NCI-H510A treated with DMSO at 0.1 percent for 48 hours (cell line): ENCODE data around the gene UGGT1.

ENCODE experiments used
- DNase-seq: peaks from one replicate; lab custom pipeline; 2025; lab: John Stamatoyannopoulos, UW

Gene UGGT1

GRCh38 chr2:128219891-128220290 is 128.9 kb downstream of the UGGT1 start:
- DNase-seq: no peak

- DNase-seq: no peak
These were observed 136.9 kb downstream of the UGGT1 start for GRCh38 chr2:128227862-128228261.

GRCh38 chr2:128228894-128229293 is 137.9 kb downstream of the UGGT1 start:
- no peak for DNase-seq

- DNase-seq: peak; percentile 28
These were observed 142.2 kb downstream of the UGGT1 start for GRCh38 chr2:128232965-128233789.

GRCh38 chr2:128233790-128234395 is 142.9 kb downstream of the UGGT1 start:
- DNase-seq: peak; percentile 81

- DNase-seq: no peak
These were observed 143.6 kb downstream of the UGGT1 start for GRCh38 chr2:128234613-128235012.

- no peak for DNase-seq
These were observed 144.6 kb downstream of the UGGT1 start for GRCh38 chr2:128235581-128235980.

- DNase-seq: no peak
These were observed 145.6 kb downstream of the UGGT1 start for GRCh38 chr2:128236491-128237035.

GRCh38 chr2:128237081-128237534 is 146.1 kb downstream of the UGGT1 start:
- DNase-seq: no peak

GRCh38 chr2:128237911-128238697 is 147.1 kb downstream of the UGGT1 start:
- no peak for DNase-seq

GRCh38 chr2:128241896-128242295 is 150.9 kb downstream of the UGGT1 start:
- DNase-seq: no peak
